Loucy (cell line): Measurements from ENCODE around the gene OR2T35.

Source experiments
- H2AFZ ChIP-seq: fragments of 200-600 bp; sonication (generic); 2 replicates; pipeline ENCODE4 v1.6.0; 2016; ENCODE audit warnings: antibody characterized with exemption, mild to moderate bottlenecking, low read length, moderate library complexity
- H3F3A ChIP-seq: fragments of 200-600 bp; 2 replicates; pipeline ENCODE4 v1.6.0; 2016; ENCODE audit warnings: antibody characterized with exemption, low read depth, mild to moderate bottlenecking
- H3K27me3 ChIP-seq: fragments of 200-600 bp; sonication (generic); 2 replicates; pipeline ENCODE4 v1.6.1; 2014; ENCODE audit warnings: low read length, mild to moderate bottlenecking; ENCODE audit not compliant: insufficient read depth, poor library complexity, severe bottlenecking
- H3K36me3 ChIP-seq: fragments of 200-600 bp; sonication (generic); 2 replicates; pipeline ENCODE4 v1.6.1; 2016; ENCODE audit warnings: low read length; ENCODE audit not compliant: insufficient read depth
- H3K4me1 ChIP-seq: fragments of 200-600 bp; sonication (generic); 2 replicates; pipeline ENCODE4 v1.5.1; 2014; ENCODE audit warnings: low read length, mild to moderate bottlenecking; ENCODE audit not compliant: insufficient read depth, poor library complexity, severe bottlenecking
- H3K4me2 ChIP-seq: fragments of 200-600 bp; sonication (generic); 2 replicates; pipeline ENCODE4 v1.6.0; 2014; ENCODE audit warnings: antibody characterized with exemption, low read length, low read depth, mild to moderate bottlenecking; ENCODE audit not compliant: poor library complexity, severe bottlenecking
- H3K4me3 ChIP-seq: fragments of 200-600 bp; sonication (generic); 2 replicates; pipeline ENCODE4 v1.5.1; 2014; ENCODE audit warnings: low read length, mild to moderate bottlenecking, mixed read lengths; ENCODE audit not compliant: poor library complexity, severe bottlenecking
- H3K79me2 ChIP-seq: fragments of 200-600 bp; sonication (generic); 2 replicates; pipeline ENCODE4 v1.6.1; 2014; ENCODE audit warnings: low read length; ENCODE audit not compliant: insufficient read depth
- H3K9ac ChIP-seq: fragments of 200-600 bp; sonication (generic); 2 replicates; pipeline ENCODE4 v1.6.0; 2014; ENCODE audit warnings: mild to moderate bottlenecking, low read depth, low read length, moderate library complexity; ENCODE audit not compliant: poor library complexity, severe bottlenecking
- H3K9me2 ChIP-seq: fragments of 200-600 bp; sonication (generic); replicated peaks from 2 replicates; pipeline ENCODE4 v1.6.1; 2016; ENCODE audit warnings: low read depth, low read length, mixed read lengths
- H3K9me3 ChIP-seq: fragments of 200-600 bp; sonication (generic); 2 replicates; pipeline ENCODE4 v1.6.1; 2014; ENCODE audit warnings: mild to moderate bottlenecking, antibody characterized with exemption, low read length, low read depth; ENCODE audit not compliant: insufficient read depth
- H4K20me1 ChIP-seq: fragments of 200-600 bp; sonication (generic); 2 replicates; pipeline ENCODE4 v1.6.0; 2014; ENCODE audit warnings: antibody characterized with exemption, low read length, mild to moderate bottlenecking; ENCODE audit not compliant: insufficient read depth, poor library complexity, severe bottlenecking
- EZH2phosphoT487 ChIP-seq: fragments of 200-600 bp; IDR thresholded peaks from 2 replicates; pipeline ENCODE4 v1.6.1; 2018; ENCODE audit warnings: antibody characterized with exemption, mild to moderate bottlenecking, moderate library complexity, borderline replicate concordance
- TF ChIP-seq, protein P1 (sequence below): fragments of 200-600 bp; sonication (generic); conservative IDR thresholded peaks from 2 replicates; pipeline ENCODE4 v1.5.1; 2014; ENCODE audit warnings: mild to moderate bottlenecking, antibody characterized with exemption, low read length

Gene OR2T35

DNA sequence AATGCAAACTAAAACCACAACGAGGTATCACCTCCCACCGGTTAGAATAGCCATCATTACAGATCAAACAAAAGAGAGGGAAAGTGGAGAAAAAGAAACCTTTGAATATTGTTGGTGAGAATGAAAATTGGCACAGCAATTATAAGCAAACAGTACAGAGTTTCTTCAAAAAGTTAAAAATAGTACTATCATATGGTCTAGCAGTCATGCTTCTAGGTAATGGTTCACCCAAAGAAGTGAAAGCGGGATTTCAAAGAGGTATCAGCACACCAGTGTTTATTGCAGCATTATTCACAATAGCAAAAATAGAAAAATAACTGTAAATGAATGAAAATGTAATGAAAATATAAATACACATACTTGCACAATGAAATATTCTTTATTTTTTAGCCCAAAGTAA lies 55.7 kb downstream of the OR2T35 start:
- H2AFZ ChIP-seq = no peak overlapping the region
- no peak overlapping the region for H3K9ac ChIP-seq
- TF ChIP-seq, protein P1, sequence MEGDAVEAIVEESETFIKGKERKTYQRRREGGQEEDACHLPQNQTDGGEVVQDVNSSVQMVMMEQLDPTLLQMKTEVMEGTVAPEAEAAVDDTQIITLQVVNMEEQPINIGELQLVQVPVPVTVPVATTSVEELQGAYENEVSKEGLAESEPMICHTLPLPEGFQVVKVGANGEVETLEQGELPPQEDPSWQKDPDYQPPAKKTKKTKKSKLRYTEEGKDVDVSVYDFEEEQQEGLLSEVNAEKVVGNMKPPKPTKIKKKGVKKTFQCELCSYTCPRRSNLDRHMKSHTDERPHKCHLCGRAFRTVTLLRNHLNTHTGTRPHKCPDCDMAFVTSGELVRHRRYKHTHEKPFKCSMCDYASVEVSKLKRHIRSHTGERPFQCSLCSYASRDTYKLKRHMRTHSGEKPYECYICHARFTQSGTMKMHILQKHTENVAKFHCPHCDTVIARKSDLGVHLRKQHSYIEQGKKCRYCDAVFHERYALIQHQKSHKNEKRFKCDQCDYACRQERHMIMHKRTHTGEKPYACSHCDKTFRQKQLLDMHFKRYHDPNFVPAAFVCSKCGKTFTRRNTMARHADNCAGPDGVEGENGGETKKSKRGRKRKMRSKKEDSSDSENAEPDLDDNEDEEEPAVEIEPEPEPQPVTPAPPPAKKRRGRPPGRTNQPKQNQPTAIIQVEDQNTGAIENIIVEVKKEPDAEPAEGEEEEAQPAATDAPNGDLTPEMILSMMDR = no peak
- TF ChIP-seq EZH2phosphoT487 = no peak
- H3F3A ChIP-seq = no peaks in the 10 kb centered on the region
- no peaks in the 10 kb centered on the region for H3K27me3 ChIP-seq
- no peak overlapping the region for H3K4me2 ChIP-seq
- H3K9me2 ChIP-seq = 0 out of 2 replicates have a peak, but pooled peaks cover 5% of the 10 kb centered on the region
- no peaks in the 10 kb centered on the region for H4K20me1 ChIP-seq
- H3K79me2 ChIP-seq = no peaks in the 10 kb centered on the region
- H3K9me3 ChIP-seq = no peaks in the 10 kb centered on the region
- H3K36me3 ChIP-seq = no peaks in the 10 kb centered on the region
- H3K4me3 ChIP-seq = no peak overlapping the region
- H3K4me1 ChIP-seq = no peaks in the 10 kb centered on the region
